NCI-H2227 (cell line): ENCODE results near the gene TMEM156.
A peak's percentile ranks its signal among the peaks of the same experiment; 100 is the strongest.

ENCODE experiments used
- DNase-seq: peaks from one replicate; lab custom pipeline; 2025; ENCODE audit not compliant: unreplicated experiment; lab: John Stamatoyannopoulos, UW

The TMEM156 gene

GRCh38 chr4:39032218-39033085, at the start of gene TMEM156:
Gene TMEM156 (minus strand): TSS chr4:39032409. CDS start chr4:39032313, 96 bp downstream.
- DNase-seq: no peak

- DNase-seq: no peak
Measured at GRCh38 chr4:39078829-39079228, 46.6 kb upstream of the TMEM156 start.

- DNase-seq: no peak
Measured at GRCh38 chr4:39068907-39069306, 36.7 kb upstream of the TMEM156 start.

- DNase-seq: no peak
Measured at GRCh38 chr4:39067451-39067850, 35.2 kb upstream of the TMEM156 start.

- DNase-seq: no peak
Measured at GRCh38 chr4:39067031-39067430, 34.8 kb upstream of the TMEM156 start.

GRCh38 chr4:39066371-39066770, 34.2 kb upstream of the TMEM156 start:
- DNase-seq: no peak

GRCh38 chr4:39063430-39063829, 31.2 kb upstream of the TMEM156 start:
- no peak for DNase-seq

GRCh38 chr4:39062770-39063097, 30.5 kb upstream of the TMEM156 start:
- DNase-seq: peak; percentile 46

GRCh38 chr4:39062094-39062769, 30.0 kb upstream of the TMEM156 start, which contains the start of gene KLHL5:
Gene KLHL5 (plus strand): TSS chr4:39062232. CDS start chr4:39062653, 421 bp downstream.
- peak; percentile 65 for DNase-seq

- DNase-seq: no peak
Measured at GRCh38 chr4:39061457-39061856, 29.2 kb upstream of the TMEM156 start.

GRCh38 chr4:39056023-39056422, 23.8 kb upstream of the TMEM156 start:
- no peak for DNase-seq

- DNase-seq: peak; percentile 63
Measured at GRCh38 chr4:39054497-39054896, 22.3 kb upstream of the TMEM156 start.

- no peak for DNase-seq
Measured at GRCh38 chr4:39053983-39054382, 21.8 kb upstream of the TMEM156 start.

GRCh38 chr4:39051492-39051891, 19.3 kb upstream of the TMEM156 start:
- DNase-seq: no peak

- no peak for DNase-seq
Measured at GRCh38 chr4:39050590-39050989, 18.4 kb upstream of the TMEM156 start.

GRCh38 chr4:39048311-39048710, 16.1 kb upstream of the TMEM156 start:
- DNase-seq: no peak

- DNase-seq: no peak
Measured at GRCh38 chr4:39047681-39048080, 15.5 kb upstream of the TMEM156 start.

- no peak for DNase-seq
Measured at GRCh38 chr4:39046249-39046648, 14.0 kb upstream of the TMEM156 start.

GRCh38 chr4:39045827-39046221, 13.6 kb upstream of the TMEM156 start:
- DNase-seq: no peak

- DNase-seq: peak; percentile 54
Measured at GRCh38 chr4:39044956-39045826, 13.0 kb upstream of the TMEM156 start.

GRCh38 chr4:39044364-39044955, 12.3 kb upstream of the TMEM156 start:
- DNase-seq: peak; percentile 78
